Activated gamma-delta T cell (primary cell): ENCODE results near the gene SNTB2.
"Not testable (repeated sequence)": the region's sequence is repeated elsewhere in the genome, so short reads cannot be mapped to it uniquely, and the experiment has no call there.

Experiments used
- DNase-seq: peaks from one replicate; lab custom pipeline; 2025; lab: John Stamatoyannopoulos, UW

SNTB2 gene

DNA sequence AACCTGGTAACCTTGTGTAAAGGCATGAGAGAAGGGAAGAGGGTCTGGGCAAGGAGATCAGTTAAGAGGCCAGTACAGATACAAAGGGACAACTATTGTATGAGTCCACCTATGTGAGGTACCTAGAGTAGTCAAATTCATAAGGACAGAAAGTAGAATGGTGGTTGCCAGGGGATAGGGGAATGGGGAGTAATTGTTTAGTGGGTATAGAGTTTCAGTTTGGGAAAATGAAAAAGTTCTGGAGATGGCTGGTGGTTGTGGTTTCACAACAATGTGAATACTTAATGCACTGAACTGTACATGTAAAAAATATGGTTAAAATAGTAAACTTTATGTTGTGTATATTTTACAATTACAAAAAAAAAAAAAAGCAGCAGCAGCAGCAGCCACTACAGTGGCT lies 49.4 kb downstream of the SNTB2 start:
- no peak for DNase-seq

DNA sequence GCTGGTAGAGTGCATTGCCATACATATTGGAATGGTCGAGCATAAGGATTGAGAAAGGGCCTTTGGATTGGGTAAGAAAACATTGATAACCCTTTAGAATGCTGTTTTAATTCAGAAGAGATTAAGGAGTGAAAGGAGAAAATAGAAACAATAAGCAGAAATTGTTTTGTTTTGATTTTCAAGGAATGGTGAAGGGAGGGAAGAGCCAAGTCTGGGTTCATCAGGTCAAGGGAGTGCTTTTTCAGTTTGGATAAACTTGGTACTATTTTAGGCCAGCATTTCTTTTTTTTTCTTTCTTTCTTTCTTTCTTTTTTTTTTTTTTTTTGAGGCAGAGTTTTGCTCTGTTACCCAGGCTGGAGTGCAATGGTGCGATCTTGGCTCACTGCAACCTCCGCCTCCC lies 50.3 kb downstream of the SNTB2 start:
- no peak for DNase-seq

DNA sequence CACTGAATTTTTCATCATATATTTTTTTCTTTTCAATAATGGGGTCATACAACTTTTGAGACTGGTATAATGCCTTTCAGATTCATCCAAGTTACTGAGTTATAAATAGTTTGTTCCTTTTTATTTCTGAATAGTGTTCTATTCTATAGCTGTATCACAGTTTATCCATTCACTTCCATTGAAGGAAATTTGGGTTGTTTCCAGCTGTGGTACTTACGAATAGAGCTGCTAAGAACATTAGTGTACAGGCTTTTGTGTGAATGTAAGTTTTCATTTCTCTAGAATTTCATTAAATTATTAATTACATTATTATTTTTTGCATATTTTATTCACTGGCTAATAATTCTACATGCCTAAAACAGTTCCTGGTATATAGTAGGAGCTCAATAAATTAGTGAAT lies 52.9 kb downstream of the SNTB2 start:
- no peak for DNase-seq

DNA sequence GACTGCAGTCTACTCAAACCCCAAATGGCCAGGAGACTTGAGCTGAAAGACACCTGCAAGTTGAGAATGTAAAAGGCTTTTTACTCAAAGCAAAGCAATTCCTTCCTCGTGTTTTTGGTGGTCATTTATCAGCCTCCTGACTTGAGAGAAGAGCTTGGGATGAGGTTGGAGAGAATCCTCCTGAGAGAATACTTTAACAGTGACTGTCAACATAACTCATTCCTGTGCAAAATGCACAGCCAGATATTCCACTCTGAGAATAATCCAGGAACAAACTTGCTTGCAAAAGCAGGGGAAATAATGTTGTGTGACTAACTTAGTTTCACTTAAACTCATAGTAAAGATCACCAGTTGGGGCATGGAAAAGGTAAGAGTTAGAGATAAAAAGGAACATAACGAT lies 53.4 kb downstream of the SNTB2 start:
- no peak for DNase-seq

DNA sequence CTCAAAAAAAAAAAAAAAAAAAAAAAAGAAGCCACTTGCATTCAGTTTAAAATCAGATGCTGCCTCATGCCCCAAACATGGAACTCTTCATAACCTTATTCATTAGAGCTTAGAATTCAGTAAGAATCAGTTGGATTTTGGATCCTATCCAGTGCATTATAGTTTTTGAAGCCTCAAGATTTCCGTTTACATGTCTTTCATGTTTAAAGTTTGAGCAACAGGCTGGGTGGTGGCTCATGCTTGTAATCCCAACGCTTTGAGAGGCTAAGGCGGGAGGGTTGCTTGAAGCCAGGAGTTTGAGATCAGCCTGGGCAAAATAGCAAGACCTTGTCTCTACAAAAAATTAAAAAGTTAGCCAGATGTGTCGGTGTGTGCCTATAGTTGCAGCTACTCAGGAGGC lies 55.0 kb downstream of the SNTB2 start:
- no peak for DNase-seq

DNA sequence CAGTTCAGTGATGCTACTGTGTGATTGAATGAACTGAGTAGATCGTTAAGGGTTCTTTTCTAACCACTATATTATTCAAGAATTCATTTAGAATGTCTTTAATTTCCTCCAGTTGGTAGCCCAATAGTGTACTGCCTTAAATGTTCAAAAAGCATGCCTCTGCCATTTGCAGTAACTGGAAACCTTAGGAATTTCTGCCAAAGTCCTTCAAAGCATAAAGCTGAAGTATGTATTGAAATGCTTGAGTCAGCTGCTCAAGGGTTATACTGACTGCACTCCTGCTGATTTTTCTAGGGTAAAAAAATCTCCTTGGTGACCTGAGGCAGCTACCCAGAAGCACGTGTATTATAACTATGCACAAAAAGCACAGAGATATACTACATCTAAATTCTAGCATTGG lies 56.5 kb downstream of the SNTB2 start:
- no peak for DNase-seq

DNA sequence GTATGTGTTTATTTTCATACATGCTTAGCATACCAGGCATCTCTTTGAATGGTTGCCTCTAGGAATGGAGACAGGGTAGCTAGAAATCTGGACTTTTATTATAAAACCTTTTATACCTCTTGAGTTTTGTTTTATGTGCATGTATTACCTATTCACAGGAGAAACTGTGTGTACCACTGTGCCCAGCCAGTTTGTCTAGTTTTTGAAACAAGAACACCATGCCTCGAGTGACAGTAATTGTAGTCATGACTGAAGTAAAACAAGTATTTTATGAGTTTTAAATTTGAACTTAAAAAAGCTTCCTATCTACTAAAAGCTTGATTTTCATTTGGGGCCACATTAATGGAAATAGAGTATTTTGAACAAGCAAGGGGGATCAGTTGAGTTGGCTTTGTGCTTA lies 57.4 kb downstream of the SNTB2 start:
- no peak for DNase-seq

DNA sequence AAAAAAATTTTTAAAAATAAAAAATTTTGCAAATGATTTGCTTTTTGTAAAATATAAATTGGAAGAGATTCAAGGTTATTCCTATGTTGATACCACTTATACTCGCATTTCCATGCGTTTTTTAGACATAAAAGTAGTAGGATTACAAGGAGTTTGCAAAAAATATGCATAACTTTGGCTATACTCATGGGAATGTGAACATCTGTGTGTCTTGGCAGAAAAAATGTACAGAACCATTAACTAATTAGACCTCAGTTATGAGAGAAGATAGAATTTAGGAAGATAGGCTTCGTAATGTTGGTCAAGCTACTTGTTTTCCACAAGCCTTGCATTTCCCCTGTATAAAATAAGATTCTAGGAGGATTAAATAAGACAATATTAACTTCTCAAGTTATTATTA lies 63.1 kb downstream of the SNTB2 start:
- DNase-seq, result no peak

DNA sequence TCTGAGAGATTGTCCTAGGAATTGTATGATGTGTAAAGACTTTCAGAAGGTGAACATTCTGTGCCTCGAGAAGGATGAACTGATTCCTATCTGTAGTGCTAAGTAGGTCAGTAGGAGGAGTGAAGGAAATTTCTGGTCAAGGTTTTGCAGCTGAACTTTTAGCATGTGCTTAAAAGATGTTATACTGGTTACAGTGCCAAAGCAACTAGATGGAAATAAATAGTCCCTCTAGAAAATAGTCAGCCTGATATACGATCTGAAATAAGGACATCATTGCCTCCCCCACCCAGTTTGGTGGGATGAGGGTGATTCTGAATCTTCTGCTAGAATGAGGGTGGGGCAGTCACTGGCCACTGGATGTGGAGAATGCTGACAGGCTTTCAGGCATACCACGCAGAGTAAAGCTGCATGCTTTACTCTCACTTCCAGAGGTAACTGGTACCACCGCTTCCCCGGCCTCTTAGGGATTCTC lies 66.9 kb downstream of the SNTB2 start:
- DNase-seq, result no peak

DNA sequence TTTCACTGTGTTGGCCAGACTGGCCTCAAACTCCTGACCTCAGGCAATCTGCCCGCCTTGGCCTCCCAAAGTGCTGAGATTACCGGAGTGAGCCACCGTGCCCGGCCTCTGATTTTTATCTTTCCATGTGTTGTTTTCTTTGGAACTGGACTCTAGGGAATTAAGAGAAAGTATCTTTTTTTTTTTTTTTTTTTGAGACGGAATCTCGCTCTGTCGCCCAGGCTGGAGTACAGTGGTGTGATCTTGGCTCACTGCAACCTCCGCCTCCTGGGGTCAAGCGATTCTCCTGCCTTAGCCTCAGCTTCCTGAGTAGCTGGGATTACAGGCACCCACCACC lies 72.4 kb downstream of the SNTB2 start:
- not testable (repeated sequence) for DNase-seq

DNA sequence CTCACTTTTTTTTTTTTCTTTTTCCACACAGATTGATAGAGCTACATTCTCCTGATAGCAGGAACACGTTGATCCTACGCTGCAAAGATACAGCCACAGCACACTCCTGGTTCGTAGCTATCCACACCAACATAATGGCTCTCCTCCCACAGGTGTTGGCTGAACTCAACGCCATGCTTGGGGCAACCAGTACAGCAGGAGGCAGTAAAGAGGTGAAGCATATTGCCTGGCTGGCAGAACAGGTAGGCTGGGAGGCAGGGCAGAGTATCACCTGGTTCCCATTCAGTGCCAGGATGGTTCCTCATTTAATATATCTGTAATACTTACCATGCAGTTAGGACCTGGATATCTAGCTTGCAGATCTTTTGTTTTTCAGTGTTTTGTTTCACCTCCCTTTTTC lies 73.1 kb downstream of the SNTB2 start:
- no peak for DNase-seq

DNA sequence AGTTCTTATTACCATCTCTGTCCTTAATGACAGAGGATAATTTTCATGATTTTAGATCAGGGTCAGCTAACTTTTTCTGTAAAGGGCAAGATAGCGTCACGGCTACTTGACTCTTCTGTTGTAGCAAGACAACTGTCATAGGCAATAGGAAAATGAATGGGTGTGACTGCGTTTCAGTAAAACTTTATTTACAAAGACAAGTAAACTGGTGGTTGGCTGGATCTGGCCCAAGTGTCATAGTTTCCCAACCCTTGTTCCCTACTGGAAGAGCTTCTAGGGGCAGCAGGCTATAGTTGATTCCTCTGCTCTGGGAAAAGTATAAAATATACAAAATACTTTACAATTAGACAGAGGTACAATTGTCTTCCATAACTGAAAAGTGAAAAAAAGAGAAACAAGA lies 73.5 kb downstream of the SNTB2 start:
- no peak for DNase-seq

DNA sequence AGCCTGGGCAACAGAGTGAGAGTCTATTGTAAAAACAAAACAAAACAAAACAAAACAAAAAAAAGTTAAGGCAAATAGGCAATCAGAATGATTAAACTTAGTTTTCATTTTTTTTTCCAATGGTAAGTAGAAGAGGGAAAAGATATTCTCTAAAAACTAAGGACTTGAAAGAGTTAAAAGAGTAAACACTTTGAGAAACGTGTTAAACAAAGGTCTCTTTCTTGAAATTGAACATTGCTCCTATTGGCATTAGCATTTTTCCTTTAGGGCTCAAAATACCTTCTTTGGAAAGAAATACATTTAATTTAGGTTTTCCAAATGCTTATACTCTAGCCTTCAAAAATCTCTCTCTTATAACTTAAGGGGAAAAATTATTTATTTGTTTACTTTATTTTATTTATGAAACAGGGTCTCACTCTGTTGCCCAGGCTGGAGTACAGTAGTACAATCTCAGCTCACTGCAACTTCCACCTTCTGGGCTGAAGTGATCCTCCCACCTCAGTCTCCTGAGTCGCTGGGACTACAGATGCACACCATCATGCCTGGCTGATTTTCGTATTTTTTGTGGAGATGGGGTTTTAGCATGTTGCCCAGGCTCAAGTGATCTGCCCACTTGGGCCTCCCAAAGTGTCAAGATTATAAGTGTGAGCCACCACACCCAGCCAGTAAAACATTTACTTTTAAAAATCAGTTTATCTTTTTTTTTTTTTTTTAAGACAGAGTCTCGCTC lies 79.5 kb downstream of the SNTB2 start:
- no peak for DNase-seq

DNA sequence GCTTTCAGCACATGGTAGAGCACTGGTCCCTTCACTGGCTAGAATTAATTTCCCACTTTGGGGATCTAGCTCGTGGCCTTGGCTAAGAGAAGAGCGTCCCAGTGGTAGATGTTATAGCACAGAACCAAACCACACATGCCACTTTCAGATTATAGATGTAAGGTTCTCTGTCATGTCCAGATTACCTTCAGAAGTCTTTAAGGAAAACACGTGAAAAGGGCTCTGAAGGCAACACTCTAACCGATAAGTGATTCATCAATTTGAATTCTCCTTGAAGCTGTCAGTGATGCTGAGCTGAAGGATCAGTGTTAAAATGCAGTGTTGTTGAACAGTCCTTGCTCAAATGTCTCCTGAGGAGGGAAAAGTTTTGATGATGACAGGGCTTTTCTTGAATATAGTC lies 80.7 kb downstream of the SNTB2 start:
- no peak for DNase-seq

DNA sequence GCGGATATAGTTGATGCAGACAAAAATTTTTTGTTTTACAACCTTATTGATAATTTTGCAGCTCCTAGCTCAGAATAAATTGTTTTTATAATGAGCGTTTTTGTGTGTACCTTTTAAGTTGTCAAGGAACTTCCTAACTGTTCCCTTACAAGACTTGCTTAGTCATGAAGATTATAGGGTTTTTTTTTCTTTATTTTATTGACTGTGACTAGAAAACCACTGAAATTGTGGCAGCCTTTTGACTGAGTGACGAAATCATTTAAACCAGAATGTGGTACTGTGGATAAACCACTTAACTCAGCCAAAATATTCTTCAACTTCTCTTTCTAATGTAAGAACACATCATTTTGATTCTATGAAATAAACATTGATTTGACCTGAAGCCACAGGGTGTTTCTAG lies 83.4 kb downstream of the SNTB2 start:
- DNase-seq, result no peak

DNA sequence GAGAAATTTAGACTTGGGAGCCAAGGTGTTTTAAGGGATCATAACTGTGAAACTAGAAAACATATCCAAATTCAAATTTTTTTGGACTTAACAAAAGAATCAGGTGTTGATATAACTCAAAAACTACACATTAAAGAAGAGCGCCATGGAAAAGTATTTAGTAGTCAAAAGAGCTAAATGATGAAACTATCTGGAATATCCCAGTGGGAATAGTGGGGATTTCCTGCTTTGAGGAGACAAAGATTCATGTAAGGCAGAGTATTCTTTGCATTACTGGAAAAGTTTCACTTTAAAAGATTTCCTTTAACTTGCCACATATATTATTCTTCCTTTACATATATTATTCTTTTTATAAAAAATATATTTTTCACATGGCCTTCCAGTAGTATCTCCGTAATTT lies 83.9 kb downstream of the SNTB2 start:
- no peak for DNase-seq

DNA sequence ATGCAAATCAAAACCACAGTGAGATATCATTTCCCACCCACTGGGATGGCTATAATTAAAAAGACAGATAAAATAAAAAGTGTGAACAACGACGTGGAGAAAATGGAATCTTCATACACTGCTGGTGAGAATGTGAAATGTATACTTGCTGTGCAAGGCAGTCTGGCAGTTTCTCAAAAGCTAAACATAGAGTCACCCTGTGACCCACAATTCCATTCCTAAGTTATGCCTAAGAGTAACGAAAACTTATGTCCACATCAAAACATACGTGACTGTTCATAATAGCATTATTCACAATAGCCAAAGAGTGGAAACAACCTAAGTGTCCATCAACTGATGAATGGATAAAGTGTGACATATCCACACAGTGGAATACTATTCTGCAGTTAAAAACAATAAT lies 86.0 kb downstream of the SNTB2 start:
- no peak for DNase-seq

DNA sequence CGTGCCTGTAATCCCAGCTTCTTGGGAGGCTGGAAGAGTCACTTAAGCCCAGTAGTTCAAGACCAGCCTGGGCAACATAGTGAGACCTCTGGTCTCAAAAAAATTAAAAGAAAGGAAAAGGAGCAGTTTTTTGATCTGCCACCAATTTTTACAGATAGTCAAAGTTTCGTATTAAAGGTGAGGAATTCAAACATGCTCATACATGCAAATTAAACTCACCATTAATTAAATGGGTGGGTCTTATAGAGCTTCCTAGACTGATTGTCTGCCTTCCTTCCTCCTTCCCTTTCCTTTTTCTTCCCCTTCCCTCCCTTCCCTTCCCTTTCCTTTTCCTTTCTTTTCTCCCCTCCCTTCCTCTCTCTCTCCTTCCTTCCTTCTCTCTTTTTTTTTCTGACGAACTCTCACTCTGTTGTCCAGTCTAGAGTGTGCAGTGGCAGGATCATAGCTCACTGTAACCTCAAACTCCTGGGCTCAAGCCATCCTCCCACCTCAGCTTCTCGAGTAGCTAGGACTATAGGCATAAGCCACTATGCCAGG lies 87.8 kb downstream of the SNTB2 start:
- no peak for DNase-seq

DNA sequence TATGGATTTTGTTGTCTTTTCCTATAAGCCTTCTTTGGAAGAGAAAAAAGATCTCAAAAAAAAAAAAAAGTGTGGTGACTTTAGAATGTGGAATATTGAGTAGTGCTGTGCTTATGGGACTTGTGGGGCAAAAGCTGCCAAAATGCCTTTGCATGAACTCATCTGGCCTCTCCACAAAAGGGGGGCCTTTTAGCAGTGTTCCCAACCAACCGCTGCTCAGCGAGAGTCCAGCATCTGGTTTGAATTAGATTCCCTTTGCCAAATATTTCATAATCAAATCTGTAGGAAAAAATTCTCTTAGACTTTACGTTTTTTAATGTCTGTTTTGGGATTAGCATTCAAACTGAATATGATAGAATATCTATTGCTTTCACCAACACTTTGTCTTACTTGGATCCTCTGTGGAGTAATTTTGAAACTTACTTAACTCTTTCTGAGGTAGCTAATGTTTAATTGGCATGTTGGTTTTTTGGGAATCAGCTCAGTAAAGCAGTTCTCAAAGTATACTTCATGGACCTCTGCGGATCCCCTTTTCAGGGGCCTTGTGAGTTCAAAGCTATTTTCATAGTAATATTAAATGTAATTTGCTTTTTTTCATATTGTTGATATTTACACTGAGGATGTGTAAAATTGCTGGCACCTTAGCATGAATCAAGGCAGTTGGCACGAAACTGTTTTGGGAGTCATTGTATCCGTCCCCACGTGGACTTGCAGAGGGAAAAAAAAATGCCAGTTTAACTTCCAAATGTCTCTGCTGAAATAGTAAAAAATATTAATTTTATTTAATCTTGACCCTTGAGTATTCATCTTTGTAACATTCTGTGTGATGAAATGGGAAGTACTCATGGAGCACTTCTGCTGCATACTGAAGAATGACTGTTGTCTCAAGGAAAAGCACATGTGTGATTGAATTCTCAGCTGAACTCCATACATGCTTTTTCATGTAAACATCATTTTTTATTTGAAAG lies 89.5 kb downstream of the SNTB2 start:
- no peak for DNase-seq

DNA sequence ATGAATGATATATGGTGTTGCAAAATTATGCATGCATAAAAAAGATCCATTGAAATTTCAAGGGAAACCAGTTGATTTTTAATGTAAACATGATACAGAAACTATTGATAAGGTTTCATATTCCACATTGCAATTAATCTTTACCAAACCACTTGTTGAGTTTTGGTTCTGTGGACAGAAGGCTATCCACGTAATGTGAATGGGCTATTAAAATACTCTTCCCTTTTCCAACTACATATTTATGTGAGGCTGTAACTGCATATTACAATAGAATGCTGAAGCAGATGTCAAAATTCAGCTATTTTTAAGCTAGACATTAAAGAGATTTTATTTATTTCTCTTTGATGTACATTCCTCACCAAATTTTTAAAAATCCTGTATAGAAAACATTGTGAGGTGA lies 90.4 kb downstream of the SNTB2 start:
- DNase-seq, result no peak

DNA sequence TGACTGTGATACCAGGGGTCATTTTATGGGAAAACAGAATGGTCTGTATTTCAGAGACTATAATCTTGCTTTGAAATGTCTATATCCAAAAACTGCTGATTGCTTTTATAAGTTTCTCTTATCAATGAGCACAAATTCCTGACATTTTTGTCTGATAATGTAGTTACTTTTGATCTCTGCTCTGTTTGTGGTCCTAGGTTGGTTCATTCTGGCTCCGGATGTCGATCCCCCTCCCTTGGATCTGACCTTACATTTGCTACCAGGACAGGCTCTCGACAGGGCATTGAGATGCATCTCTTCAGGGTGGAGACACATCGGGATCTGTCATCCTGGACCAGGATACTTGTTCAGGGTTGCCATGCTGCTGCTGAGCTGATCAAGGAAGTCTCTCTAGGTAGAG lies 96.9 kb downstream of the SNTB2 start:
- no peak for DNase-seq

DNA sequence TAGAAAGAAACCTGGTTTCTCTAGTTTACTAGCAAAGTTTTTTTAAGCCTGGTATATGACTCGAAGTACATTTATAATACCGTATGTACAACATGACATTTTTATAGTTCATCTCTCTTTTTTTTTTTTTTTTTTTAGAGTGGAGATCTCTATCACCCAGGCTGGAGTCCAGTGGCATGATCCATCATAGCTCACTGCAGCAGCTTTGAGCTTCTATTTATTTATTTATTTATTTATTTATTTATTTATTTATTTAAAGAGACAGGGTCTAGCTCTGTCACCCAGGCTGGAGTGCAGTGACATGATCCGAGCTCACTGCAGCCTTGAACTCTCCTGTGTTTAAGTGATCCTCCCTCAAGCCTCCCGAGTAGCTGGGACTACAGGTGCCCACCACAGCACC lies 98.3 kb downstream of the SNTB2 start:
- DNase-seq, result no peak
